Peyer's patch (tissue), 4 donors: ENCODE data around the gene ACAD11.

Experiments
- CTCF ChIP-seq, 6 experiments: fragments of 450-650 bp in 4 of 6; fragments of 200-600 bp in 2 of 6; sonication (generic) in 1 of 6; IDR thresholded peaks; one replicate each; pipeline ENCODE4 v1.5.1; 2017 to 2019; ENCODE audit warnings: antibody characterized with exemption in 6 of 6, mild to moderate bottlenecking in 3 of 6, moderate library complexity in 1 of 6
- POLR2A ChIP-seq, 2 donors: fragments of 450-650 bp; IDR thresholded peaks; one replicate each; pipeline ENCODE4 v1.5.1; 2017; ENCODE audit warnings: antibody characterized with exemption in 2 of 2, mild to moderate bottlenecking in 2 of 2, moderate library complexity in 2 of 2

- TF ChIP-seq POLR2A (IDR thresholded peaks at IDR 0.05) (no peak), CTCF (IDR thresholded peaks at IDR 0.05) (no peak)
These were observed 110.4 kb downstream of the ACAD11 start for GRCh38 chr3:132549169-132549568.
